SH-SY5Y (cell line): Measurements from ENCODE around the gene KAT6B.

Experiments used
- GATA2 ChIP-seq: IDR thresholded peaks from 2 replicates; pipeline ENCODE4 v1.6.1; 2011; ENCODE audit warnings: mild to moderate bottlenecking, low read depth, low read length
- GATA3 ChIP-seq: IDR thresholded peaks from 2 replicates; pipeline ENCODE4 v1.6.1; 2011; ENCODE audit warnings: low read depth, mild to moderate bottlenecking, low read length, moderate library complexity

The KAT6B gene

DNA sequence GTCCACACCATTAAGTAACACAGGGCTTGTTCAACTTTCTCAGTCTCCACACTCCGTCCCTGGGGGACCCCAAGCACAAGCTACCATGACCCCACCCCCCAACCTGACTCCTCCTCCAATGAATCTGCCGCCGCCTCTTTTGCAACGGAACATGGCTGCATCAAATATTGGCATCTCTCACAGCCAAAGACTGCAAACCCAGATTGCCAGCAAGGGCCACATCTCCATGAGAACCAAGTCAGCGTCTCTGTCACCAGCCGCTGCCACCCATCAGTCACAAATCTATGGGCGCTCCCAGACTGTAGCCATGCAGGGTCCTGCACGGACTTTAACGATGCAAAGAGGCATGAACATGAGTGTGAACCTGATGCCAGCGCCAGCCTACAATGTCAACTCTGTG is 204.0 kb downstream of the KAT6B start:
- TF ChIP-seq GATA2: no peak

DNA sequence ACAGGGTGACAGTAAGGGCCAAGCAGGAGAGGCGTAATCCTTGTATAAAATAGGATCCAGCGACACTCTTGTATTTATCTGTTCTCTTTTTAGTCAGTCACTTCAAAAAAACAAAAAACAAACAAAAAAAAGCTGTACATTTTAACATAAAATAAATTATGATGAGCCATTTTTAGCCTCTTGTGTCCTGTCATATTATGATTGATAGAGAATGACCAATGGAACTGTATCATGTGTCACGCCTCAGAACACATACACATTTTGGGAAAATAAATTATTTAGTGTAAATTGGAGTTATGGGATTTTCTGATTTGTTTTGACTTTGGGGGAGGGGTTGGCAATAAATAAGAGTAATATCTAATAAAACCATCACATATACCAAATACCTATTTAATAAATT is 205.7 kb downstream of the KAT6B start:
- TF ChIP-seq GATA2 (no peak), GATA3 (no peak)

DNA sequence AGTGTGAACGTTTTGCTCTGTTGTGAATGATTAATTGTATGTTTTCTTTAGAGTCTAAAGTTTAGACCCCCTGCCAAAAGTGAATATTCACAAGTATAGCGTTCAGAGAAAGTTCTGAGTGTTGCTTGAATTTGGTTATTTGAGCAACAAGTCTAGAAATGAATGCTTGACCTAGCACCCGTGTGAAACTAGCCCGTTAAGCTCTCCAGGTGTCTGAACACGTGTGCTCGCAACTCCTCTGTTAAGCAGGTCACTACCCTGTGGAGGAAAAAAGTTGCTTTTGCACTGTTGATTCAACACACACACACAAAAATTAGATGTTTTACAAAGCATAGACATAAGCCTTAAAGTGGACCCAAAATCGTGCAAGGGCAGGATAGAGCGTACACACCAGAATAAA is 206.4 kb downstream of the KAT6B start:
- no peak for TF ChIP-seq GATA2
- no peak for TF ChIP-seq GATA3

DNA sequence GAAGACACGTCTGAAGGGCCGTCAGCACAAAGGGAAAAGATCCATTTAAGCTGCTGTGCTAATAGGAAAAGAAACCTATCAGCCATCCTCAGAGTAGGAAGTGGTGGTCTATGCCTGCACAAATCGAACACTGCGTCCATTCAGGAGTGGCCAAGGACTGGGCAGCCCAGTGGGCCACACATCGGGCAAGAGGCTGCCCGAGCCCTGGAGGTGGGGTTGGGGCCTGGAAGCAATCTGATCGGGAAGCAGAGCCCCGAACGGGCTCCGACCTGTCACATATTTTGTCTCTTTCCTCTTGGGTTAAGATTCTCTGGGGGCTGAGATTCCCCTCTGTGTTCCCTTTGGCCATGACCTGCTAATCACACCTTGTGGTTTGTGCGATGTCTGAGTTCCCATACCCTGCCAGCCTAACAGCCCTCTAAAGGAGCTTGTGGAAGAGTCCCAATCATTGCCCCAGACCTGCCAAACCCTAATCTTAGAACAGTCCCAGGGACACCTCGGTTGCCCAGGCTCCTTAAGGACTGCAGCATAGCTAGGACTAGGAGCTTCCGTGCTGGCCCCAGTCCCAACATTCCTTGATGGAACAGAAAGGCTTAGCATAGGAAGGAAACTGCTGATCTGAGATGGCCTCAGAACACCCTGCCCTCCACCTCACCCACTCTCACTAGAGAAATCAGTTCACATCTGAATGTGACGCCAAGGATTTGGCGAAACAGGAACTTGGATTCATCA is 207.2 kb downstream of the KAT6B start:
- TF ChIP-seq GATA2 (no peak), GATA3 (no peak)

DNA sequence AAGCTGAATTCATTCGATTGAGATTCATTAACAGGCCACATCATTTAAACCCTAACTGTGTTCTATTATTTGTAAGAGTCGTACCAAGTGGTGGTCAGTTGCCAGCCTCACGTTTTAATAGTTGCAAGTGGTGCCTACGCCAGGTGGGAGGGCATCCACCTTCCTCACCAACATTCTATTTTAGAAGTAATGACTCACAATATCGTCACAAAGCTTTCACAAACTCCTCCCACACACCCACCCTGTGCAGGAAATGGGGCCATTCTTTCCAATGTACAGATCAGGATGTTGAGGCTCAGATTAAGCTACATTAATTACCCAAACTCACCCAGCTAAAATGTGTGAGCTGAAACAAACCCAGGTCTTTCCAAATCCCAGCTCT is 207.7 kb downstream of the KAT6B start:
- TF ChIP-seq GATA2 (no peak), GATA3 (no peak)

DNA sequence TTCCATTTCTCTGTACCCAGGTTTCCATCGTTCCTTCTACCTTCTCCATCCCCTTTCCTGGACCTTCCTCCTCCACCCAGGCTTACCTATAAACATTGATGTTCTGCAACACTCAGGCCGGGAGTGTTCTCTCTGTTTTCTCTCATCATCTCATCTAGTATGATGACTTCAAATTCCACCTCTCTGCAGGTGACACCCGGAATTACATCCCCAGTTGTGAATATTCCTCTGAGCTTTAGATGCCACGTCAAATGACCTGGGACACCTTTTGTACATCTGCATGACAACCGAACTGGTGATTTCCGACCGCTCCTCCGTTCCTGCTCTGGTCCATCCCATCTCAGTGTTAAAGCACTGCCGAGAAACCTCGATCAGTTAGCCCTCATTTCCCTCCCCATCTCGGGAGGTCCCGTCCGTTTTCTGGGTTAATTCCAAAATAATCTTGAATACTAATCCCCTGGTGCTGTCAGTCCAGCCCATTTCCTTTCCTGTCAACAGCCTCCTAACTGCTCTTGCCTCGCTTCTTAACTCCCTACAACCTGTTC is 208.4 kb downstream of the KAT6B start:
- TF ChIP-seq GATA3: no peak

DNA sequence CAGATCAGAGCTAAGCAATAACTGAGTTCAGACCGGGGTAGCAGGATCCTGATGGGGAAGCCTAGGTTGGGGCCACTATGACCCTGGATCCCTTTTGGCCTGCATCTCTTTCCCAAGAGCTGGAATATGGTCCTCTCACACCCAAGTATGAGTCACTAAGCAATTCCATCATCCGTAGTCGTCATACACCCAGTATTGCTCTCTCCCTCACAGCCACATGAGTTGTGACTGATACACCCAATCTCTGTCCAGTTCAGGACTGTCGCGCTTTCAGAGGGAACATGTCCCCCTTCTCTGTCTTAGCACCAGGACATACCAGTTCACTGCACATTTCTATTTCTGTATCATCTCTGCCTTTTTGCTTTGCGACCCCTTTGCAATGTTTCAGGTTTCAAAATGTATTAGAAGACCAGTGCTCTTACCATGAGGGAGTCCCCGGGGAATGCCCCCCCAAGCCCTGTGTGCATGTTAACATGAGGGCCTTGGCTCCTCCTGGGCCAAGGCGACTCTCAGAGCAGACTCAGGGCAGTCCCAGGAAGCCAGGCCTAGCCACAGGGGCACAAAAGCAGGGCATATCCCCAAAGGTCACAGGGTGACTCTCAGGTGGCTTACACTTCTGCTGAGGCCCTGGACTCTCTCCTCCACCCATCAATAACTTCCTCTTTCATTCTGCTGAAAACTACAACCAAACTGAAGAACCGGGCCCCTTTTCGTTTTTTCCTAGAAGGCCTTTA is 209.7 kb downstream of the KAT6B start:
- no peak for TF ChIP-seq GATA2
- no peak for TF ChIP-seq GATA3

DNA sequence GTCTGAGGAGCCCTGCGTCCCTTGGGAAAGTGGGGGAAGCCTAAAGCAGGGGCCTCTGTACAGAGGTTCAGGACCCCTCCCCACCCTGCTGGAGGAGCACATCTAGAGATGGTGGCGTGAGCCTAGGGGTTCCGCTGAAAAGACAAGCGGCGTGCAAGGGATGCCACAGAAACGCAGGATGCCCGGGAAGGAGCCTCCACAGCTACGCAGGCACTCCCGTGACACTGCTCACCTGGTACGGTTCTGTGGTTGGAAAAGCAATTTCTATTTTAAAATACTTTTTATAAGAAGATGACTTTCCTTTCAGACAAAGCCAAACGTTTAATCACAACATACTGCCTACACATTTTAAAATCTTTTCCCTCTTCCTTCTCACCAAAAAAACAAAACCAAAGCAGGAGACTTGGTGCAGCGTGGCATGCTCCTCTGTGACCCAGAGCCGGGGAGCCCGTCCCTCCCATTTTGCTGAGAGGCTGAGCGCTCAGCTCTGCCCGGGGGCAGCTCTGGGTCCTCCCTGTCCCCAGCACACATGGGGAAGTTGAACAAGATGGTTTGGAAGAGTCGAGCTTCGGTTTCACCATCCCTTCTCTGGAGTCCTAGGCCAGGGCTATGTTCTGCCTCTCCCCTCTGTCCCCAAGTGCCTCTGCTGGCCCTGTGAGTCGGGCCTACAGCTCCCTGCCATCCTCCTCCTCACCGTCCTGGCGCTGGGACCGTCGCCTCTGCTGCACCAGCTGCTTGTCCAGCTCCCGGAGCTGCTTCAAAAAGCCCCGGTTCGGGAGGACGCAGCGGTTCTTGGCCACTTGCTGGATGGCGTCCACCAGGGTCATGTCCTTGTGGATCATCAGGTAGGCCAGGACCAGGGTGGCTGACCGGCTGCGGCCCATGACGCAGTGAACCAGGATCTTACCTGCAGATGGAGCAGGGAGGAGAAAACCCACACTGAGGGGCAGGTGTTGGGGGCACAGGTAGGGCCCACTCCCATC is 211.1 kb downstream of the KAT6B start:
- no peak for TF ChIP-seq GATA3
- TF ChIP-seq GATA2: no peak

DNA sequence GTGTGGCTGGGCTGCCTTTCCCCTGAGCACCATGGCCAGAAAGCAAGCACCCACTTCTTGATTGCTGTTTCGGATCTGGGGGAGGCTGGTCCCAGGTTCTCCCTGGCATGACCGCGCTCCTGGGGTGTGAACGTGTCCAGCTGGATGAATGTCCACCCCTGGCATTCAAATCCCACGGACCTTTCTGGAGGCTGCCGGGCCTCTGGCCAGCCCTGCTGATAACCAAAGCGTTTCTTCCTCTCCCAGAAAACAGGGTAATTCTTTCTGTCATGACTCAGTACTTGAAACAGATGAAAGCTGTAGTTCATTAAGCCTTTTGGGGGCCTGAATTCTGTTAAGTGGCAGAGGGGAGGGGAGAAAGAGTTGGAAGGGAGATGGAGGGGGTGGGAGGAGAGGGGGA is 211.9 kb downstream of the KAT6B start:
- TF ChIP-seq GATA3 (no peak), GATA2 (no peak)

DNA sequence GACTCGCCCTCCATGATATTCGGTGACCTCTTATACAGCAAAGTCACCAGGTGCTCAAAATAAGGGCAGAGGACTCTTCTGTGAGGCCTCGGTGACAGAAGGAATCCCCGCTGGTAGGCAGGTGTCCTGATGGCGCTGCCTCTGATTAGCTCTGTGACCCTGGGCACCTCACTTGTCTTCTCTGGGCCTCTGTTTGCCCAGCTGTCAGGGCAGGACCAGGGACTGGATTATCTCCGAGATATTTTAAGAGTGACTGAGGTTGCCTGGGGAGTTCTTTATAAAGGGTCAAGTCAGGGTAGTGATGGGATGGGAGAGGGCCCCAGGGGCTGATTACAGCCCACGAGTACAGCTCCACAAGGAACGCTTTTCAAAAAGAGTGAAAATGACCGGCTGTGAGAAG is 214.2 kb downstream of the KAT6B start:
- no peak for TF ChIP-seq GATA3
- no peak for TF ChIP-seq GATA2

DNA sequence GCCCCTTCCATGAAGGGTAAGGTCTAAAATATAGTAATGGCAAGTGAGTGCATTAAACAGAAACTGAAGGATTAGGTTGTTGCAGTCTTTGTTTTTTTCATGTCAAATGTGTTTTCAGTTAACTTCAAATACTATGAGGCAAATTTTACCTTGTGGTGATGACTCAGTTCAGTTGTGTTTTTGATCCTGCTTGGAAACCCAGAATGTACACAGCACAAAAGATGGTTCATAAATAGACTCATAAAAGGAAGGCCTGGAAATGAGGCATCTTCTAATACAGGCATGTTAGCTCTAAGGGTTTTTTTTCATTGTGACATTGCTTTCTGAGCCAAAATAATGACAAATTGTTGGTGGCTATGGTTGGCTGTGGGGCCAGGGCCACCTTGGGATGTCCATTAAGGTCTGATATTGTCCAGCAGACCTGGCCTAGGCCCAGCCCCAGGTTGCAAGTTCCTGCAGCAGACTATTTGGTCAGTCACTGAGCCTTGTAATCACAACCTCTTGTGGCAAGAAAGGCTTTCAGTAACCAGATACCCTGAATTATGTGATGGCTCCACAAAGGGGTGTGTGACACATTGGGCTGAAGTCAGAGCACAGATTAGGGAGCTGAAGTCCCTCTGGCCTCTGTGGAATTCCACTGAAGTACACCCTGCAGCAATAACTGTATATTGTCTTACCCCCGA is 216.0 kb downstream of the KAT6B start:
- TF ChIP-seq GATA3 (no peak), GATA2 (no peak)

DNA sequence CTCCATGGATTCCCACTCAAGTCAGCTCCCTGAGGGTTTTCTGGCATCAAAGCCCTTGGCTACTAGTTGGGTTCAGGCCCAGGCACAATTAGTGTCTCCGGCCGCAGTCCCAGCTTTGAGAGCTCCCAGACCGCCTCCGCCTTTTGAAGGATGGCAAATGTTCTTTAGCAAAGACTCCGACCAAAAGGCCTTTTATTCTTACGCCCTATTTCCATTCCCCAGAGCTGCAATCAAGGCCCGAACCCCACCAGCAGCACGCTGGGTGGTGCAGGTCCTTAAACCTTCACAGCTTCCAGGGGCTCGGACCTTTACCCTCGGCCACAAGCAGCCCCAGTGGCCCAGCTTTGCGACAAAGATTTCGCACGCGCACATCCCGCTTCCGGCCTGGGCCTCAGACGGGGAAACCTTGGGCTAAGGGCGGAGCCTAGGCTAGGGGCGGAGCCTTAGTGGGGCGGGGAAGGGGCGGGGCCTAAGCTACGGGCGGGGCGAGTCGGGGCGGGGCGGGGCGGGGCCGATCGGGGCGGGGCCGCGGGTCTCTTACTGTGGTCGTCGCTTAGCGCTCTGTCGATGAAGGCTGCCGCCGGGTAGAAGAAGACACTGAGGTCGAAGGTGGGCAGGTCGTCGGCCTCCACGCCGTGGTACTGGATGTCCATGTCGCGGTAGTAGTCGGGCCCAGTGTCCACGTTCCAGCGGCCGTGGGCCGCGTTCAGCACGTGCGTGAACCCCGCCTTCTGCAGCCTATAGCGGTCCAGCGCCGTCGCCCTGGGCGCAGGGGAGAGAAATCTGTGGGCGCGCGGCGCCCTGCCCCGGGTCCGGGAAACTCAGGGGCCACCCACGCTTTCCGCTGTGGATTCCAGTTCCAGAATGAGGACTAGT is 217.1 kb downstream of the KAT6B start:
- TF ChIP-seq GATA2: no peak
- TF ChIP-seq GATA3: no peak

DNA sequence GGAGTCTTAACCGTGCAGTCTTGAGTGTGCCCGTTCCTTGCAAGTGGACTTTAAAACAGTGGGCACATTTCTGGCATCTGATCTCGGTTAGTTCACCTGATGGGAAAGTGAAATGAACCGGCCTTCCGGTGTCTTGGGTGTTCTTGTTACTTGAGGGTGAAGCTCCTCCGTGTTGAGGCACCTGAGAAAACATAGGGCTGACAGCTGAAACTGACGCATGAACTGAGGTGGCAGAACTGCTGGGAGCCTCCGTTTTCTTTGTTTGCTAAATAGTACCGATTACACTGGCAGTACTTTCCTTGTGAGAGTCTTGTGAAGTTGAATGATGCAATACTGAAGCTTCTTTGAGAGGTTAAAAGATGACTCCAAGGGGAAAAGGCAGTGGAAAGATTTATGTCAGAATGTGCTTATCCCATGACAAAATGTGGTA is 222.3 kb downstream of the KAT6B start:
- TF ChIP-seq GATA3: no peak
- no peak for TF ChIP-seq GATA2
